GM12878 (cell line): ENCODE results near the gene MYO18B. TPM values are rescaled to one million over a fixed set of nuclear protein-coding genes. Genes with fewer than 3 reads are reported as not detected.

Experiments used
- ATAC-seq: fragments of 200-7000 bp; cut with Tn5 transposase; 3 replicates; pipeline ENCODE4 v1.9.1; 2020; ENCODE audit warnings: mild to moderate bottlenecking, moderate library complexity
- BruUV-seq: library from RNA; stranded (reverse); fragments of 400-500 nt; replicated peaks from 2 replicates; lab custom pipeline; 2021; lab: Mats Ljungman, UMichigan
- CTCF ChIA-PET: fragments of 300-600 bp; sonication (Branson Sonifier 250); formaldehyde crosslinking; extraction: SDS; loops from one replicate; lab custom pipeline; 2021; ENCODE audit warnings: inconsistent platforms; lab: Yijun Ruan, JAX
- POLR2A ChIA-PET: fragments of 350-600 bp; formaldehyde crosslinking; extraction: SDS; loops from one replicate; lab custom pipeline; 2021; ENCODE audit warnings: inconsistent platforms; lab: Charles Lee
- RAD21 ChIA-PET: fragments of 300-600 bp; sonication (Branson Sonifier 250); formaldehyde crosslinking; loops from one replicate; lab custom pipeline; 2023; ENCODE audit warnings: antibody characterized with exemption; ENCODE audit not compliant: unreplicated experiment; lab: Charles Lee
- SMC1A ChIA-PET: fragments of 300-600 bp; sonication (Branson Sonifier 250); formaldehyde crosslinking; loops from one replicate; lab custom pipeline; 2023; ENCODE audit not compliant: unreplicated experiment, uncharacterized antibody; lab: Charles Lee
- DNase-seq: peaks from one replicate; pipeline ENCODE4 v3.0.0-alpha.2; 2011; ENCODE audit warnings: low read depth, low spot score
- FAIRE-seq: peaks from 3 replicates; lab custom pipeline; 2011; peaks lifted over from hg19 to GRCh38; lab: Jason Lieb, UNC
- H2AFZ ChIP-seq: 2 replicates; pipeline ENCODE4 v1.6.0; 2011; ENCODE audit warnings: low read depth, low read length, control low read depth; ENCODE audit not compliant: control insufficient read depth
- H3K27ac ChIP-seq: 2 replicates; pipeline ENCODE4 v1.5.1; 2011; ENCODE audit warnings: control low read depth; ENCODE audit not compliant: control insufficient read depth, insufficient read depth
- H3K27me3 ChIP-seq, 2 experiments: replicated peaks in 1 of 2; 2 replicates each; pipeline versions ENCODE4 v1.6.0 to v1.6.1; 2011; ENCODE audit warnings: low read length in 1 of 2; ENCODE audit not compliant: control insufficient read depth in 2 of 2, insufficient read depth in 2 of 2
- H3K36me3 ChIP-seq, 2 experiments: 2 replicates each; pipeline ENCODE4 v1.5.1; 2011; ENCODE audit warnings: low read length in 1 of 2; ENCODE audit not compliant: control insufficient read depth in 2 of 2, insufficient read depth in 2 of 2
- H3K4me1 ChIP-seq: 2 replicates; pipeline ENCODE4 v1.6.1; 2011; ENCODE audit warnings: mild to moderate bottlenecking, low read length, moderate library complexity, mixed read lengths; ENCODE audit not compliant: control insufficient read depth, insufficient read depth
- H3K4me2 ChIP-seq: 2 replicates; pipeline ENCODE4 v1.6.0; 2011; ENCODE audit warnings: control low read depth; ENCODE audit not compliant: control insufficient read depth, insufficient read depth
- H3K4me3 ChIP-seq: fragments of 200-600 bp; sonication (generic); 2 replicates; pipeline ENCODE4 v1.5.1; 2016
- H3K79me2 ChIP-seq: 2 replicates; pipeline ENCODE4 v1.6.0; 2011; ENCODE audit warnings: low read length; ENCODE audit not compliant: control insufficient read depth, insufficient read depth
- H3K9ac ChIP-seq: 2 replicates; pipeline ENCODE4 v1.8.0; 2011; ENCODE audit warnings: low read length, control low read depth, mixed read lengths; ENCODE audit not compliant: control insufficient read depth, insufficient read depth
- H3K9me3 ChIP-seq: replicated peaks from 3 replicates; pipeline ENCODE4 v1.5.1; 2011; ENCODE audit warnings: mild to moderate bottlenecking, low read length; ENCODE audit not compliant: control insufficient read depth, insufficient read depth
- H4K20me1 ChIP-seq: 2 replicates; pipeline ENCODE4 v1.6.0; 2011; ENCODE audit not compliant: control insufficient read depth, insufficient read depth
- CHD2 ChIP-seq: IDR thresholded peaks from 2 replicates; pipeline ENCODE4 v1.6.1; 2011; ENCODE audit warnings: low read depth, low read length, improper control_type of control experiment, borderline replicate concordance
- ELK1 ChIP-seq: IDR thresholded peaks from 2 replicates; pipeline ENCODE4 v1.6.1; 2012; ENCODE audit warnings: low read depth, low read length, improper control_type of control experiment
- EP300 ChIP-seq, 2 experiments: fragments of 150-350 bp in 1 of 2; IDR thresholded peaks; 2 replicates each; pipeline ENCODE4 v1.6.1; 2011 to 2012; ENCODE audit warnings: low read depth in 2 of 2, low read length in 2 of 2, borderline replicate concordance in 1 of 2, improper control_type of control experiment in 1 of 2, inconsistent platforms in 1 of 2; ENCODE audit not compliant: control insufficient read depth in 1 of 2
- ETV6 ChIP-seq, 2 experiments: fragments of 450-650 bp in 1 of 2; IDR thresholded peaks in 1 of 2; conservative IDR thresholded peaks in 1 of 2; 2 replicates each; pipeline ENCODE4 v1.6.1; 2014; ENCODE audit warnings: antibody characterized with exemption in 1 of 2, borderline replicate concordance in 1 of 2, low read depth in 1 of 2, mild to moderate bottlenecking in 1 of 2, moderate library complexity in 1 of 2
- FOXM1 ChIP-seq: IDR thresholded peaks from 2 replicates; pipeline ENCODE4 v1.6.1; 2012; ENCODE audit warnings: low read depth, mild to moderate bottlenecking, inconsistent platforms, low read length, moderate library complexity
- IRF3 ChIP-seq: fragments of 450-650 bp; IDR thresholded peaks from 2 replicates; pipeline ENCODE4 v1.6.1; 2014; ENCODE audit warnings: mild to moderate bottlenecking
- NKRF ChIP-seq: fragments of 450-650 bp; conservative IDR thresholded peaks from 2 replicates; pipeline ENCODE4 v1.6.1; 2017; ENCODE audit warnings: mild to moderate bottlenecking, moderate library complexity
- PKNOX1 ChIP-seq: fragments of 450-650 bp; IDR thresholded peaks from 2 replicates; pipeline ENCODE4 v1.6.1; 2016; ENCODE audit warnings: mild to moderate bottlenecking
- SMAD1 ChIP-seq: fragments of 450-650 bp; IDR thresholded peaks from 2 replicates; pipeline ENCODE4 v1.6.1; 2018; ENCODE audit warnings: mild to moderate bottlenecking, low read depth; ENCODE audit not compliant: partially characterized antibody
- TARDBP ChIP-seq: IDR thresholded peaks from 2 replicates; pipeline ENCODE4 v1.6.1; 2016; ENCODE audit warnings: borderline replicate concordance
- TCF7 ChIP-seq: IDR thresholded peaks from 2 replicates; pipeline ENCODE4 v1.6.1; 2014; ENCODE audit warnings: antibody characterized with exemption, borderline replicate concordance
- ZNF217 ChIP-seq: fragments of 450-650 bp; IDR thresholded peaks from 2 replicates; pipeline ENCODE4 v1.6.1; 2017; ENCODE audit warnings: antibody characterized with exemption, mild to moderate bottlenecking
- WGBS: methylation state at CpG from one replicate; pipeline ENCODE4 v1.1.6; 2016; ENCODE audit warnings: low lambda C conversion rate; ENCODE audit not compliant: insufficient replicate concordance, insufficient coverage; ENCODE audit errors: missing lambda C conversion rate; 5-methylcytosine and 5-hydroxymethylcytosine counted together
- in situ Hi-C: fragments of 300-500 bp; cut with MboI; formaldehyde crosslinking; loops from 9 replicates; pipeline ENCODE4 v1.14.3; 2018; ENCODE audit warnings: mixed read lengths
- intact Hi-C: fragments of 100-400 bp; cut with micrococcal nuclease; formaldehyde crosslinking; loops from one replicate; pipeline ENCODE4 v1.14.2; 2022; ENCODE audit not compliant: unreplicated experiment
- polyA plus RNA-seq, 11 experiments: library from polyadenylated mRNA; depleted of rRNA in 4 of 11; unstranded in 6 of 11; stranded (reverse) in 5 of 11; fragments of >200 nt; fragmentation: Nextera tagmentation in 4 of 11; fragmentation: Illumina TruSeq in 1 of 11; extraction: Ambion mirVana in 4 of 11; extraction: Trizol in 1 of 11; gene quantifications; 1 replicate in 1 of 11; 2 replicates in 10 of 11; pipeline versions ENCODE4 v1.2.1 to v1.2.3, GENCODE V29; 2011 to 2016; ENCODE audit warnings: inconsistent platforms in 2 of 11, missing spikeins in 2 of 11, low read depth in 1 of 11
- total RNA-seq, 4 experiments: library from RNA; depleted of rRNA in 3 of 4; stranded (reverse); fragments of >200 nt in 3 of 4; fragmentation: Illumina TruSeq in 1 of 4; extraction: Trizol in 1 of 4; gene quantifications; 2 replicates each; pipeline versions ENCODE4 v1.2.1 to v1.2.3, GENCODE V29; 2013 to 2021

Gene MYO18B
- total and polyA plus RNA-seq, 10 of the 15 experiments (the other 5 are each of a cell fraction or from before 2014, with no cell fraction given) = 0.05 to 2.1 (median 0.51) TPM; not detected in 1

- no peaks in the 10 kb centered on the region for H3K4me1 ChIP-seq
- H3K27ac ChIP-seq = no peak overlapping the region
- RAD21 ChIA-PET = no interaction called here
- DNase-seq = no peak
- no peak overlapping the region for H3K4me2 ChIP-seq
- no peaks in the 10 kb centered on the region for H3K36me3 ChIP-seq
- SMC1A ChIA-PET = no interaction called here
- no peak overlapping the region for H3K9ac ChIP-seq
- no peak for ATAC-seq
- no peaks in the 10 kb centered on the region for H3K27me3 ChIP-seq
- no peak overlapping the region for H3K4me3 ChIP-seq
- BruUV-seq = no TSS peak
- H3K79me2 ChIP-seq = no peaks in the 10 kb centered on the region
- 19% methylated on average over 2 of the region's 2 CpGs for WGBS
- no peak overlapping the region for H2AFZ ChIP-seq
- in situ Hi-C loops = no loop called here
- no peaks in the 10 kb centered on the region for H3K9me3 ChIP-seq
- H4K20me1 ChIP-seq = no peaks in the 10 kb centered on the region
- POLR2A ChIA-PET = no interaction called here
- no peak for FAIRE-seq
- CTCF ChIA-PET = no interaction called here
- no peak for TF ChIP-seq CHD2
- no peak for TF ChIP-seq PKNOX1
- no peak for TF ChIP-seq EP300 (IDR thresholded peaks at IDR 0.05; ENCODE audit: borderline replicate concordance in 1 of 2, control insufficient read depth in 1 of 2, low read depth in 2 of 2, low read length in 2 of 2)
- intact Hi-C loops = no loop called here
Observed at GRCh38 chr22:26047516-26047915, 305.5 kb downstream of the MYO18B start.

GRCh38 chr22:26047920-26048319 lies 305.9 kb downstream of the MYO18B start:
- Histone ChIP-seq H3K27ac (no peak overlapping the region), H3K79me2 (no peaks in the 10 kb centered on the region), H3K36me3 (no peaks in the 10 kb centered on the region), H3K4me3 (no peak overlapping the region), H3K9ac (no peak overlapping the region), H3K9me3 (no peaks in the 10 kb centered on the region), H2AFZ (no peak overlapping the region), H4K20me1 (no peaks in the 10 kb centered on the region), H3K4me2 (no peak overlapping the region), H3K27me3 (no peaks in the 10 kb centered on the region), H3K4me1 (no peaks in the 10 kb centered on the region)
- in situ Hi-C loops = no loop called here
- FAIRE-seq = no peak
- ATAC-seq = no peak
- ChIA-PET CTCF (no interaction called here), SMC1A (no interaction called here), POLR2A (no interaction called here), RAD21 (no interaction called here)
- intact Hi-C loops = no loop called here
- DNase-seq = no peak
- 41% methylated on average over 8 of the region's 8 CpGs for WGBS
- BruUV-seq = no TSS peak
- TF ChIP-seq TARDBP = no peak
- TF ChIP-seq SMAD1 = no peak
- no peak for TF ChIP-seq ELK1
- TF ChIP-seq NKRF = no peak
- no peak for TF ChIP-seq TCF7
- TF ChIP-seq ETV6 (conservative IDR thresholded peaks at IDR 0.05 in 1 of 2, IDR thresholded peaks at IDR 0.05 in 1 of 2; ENCODE audit: borderline replicate concordance in 1 of 2, low read depth in 1 of 2) = no peak
- no peak for TF ChIP-seq FOXM1
- TF ChIP-seq ZNF217 = no peak
- TF ChIP-seq IRF3 = no peak
